NOMO-1 treated with DMSO at 0.1 percent for 48 hours (cell line): ENCODE results near the gene ARL4C.
"Not testable (repeated sequence)": the region's sequence is repeated elsewhere in the genome, so short reads cannot be mapped to it uniquely, and the experiment has no call there.

Source experiments
- DNase-seq: peaks from one replicate; lab custom pipeline; 2025; ENCODE audit not compliant: unreplicated experiment; lab: John Stamatoyannopoulos, UW

The ARL4C gene

DNA sequence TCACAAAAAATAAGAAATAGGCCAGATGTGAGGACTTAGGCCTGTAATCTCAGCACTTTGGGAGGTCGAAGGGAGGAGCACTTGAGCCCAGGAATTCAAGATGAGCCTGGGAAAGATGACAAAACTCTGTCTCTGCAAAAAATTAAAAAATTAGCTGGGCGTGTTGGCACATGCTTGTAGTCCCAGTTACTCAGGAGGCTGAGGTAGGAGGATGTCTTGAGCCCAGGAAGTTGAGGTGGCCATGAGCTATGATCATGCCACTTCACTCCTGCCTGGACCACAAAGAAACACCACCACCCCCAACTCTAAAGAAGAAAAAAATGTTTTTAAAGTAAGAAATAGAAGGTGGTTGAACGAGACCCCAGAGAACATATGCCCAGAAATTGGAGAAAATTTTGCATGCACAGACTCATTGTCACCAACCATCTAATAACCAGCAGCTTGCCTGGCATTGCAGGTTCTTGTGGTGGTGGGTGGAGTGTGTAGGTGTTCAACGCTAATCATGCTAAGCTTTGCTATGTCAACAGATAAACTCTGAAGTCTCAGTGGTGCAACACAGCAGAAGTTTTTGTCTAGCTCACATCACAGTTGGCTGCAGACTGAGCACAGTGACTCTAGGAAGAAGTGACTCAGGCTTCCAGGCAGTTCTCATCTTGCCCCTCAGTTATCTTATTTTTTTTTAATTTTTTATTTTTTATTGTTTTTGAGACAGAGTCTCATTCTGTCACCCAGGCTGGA, 18.6 kb downstream of the ARL4C start:
- no peak for DNase-seq

DNA sequence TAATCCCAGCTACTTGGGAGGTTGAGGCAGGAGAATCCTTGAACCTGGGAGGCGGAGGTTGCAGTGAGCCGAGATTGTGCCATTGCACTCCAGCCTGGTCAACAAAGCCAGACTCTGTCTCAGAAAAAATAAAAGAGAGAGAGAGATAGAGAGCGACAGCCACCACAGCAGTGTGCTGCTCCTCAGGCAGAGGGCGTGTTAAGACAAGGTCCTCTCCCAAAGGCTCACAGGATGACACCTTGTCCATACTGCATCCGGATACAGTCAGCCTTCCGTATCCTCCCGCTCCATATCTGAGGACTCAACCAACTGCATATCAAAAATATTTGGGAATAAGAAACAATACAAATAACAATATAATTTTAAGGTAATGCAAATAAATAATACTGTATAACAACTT, 20.1 kb downstream of the ARL4C start:
- no peak for DNase-seq

DNA sequence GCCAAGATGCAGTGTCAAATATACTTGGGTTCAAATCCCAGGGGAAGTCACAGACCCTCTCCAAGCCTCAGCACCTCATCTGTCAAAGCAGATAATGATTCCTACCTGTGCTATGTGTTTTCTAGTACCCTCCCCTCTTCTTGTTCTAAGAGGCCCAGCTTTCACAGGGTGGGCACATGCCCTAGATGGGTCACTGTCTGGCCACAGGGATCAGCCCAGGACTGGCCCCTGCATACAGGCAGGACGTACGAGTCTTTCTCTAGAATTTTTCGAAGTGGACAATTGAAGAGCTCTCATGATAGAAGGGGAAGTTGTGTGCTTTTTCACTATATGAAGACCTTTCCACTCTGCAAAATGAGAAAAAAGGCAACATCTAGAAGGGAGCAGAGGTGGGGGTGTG, 22.2 kb downstream of the ARL4C start:
- DNase-seq: no peak

DNA sequence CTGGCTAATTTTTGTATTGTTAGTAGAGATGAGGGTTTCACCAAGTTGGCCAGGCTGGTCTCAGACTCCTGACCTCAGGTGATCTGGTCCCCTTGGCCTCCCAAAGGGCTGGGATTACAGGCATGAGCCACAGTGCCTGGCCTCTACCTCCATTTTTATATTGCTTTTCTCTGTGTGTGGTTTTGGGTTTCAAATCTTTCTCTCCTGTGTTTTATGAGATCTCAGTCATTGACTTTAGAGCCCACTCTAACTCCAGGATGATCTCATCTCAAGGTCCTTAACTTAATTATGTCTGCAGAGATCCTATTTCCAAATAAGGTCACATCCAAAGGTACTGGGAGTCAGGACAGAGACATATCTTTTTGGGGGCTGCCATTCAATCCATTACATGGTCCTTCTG, 24.7 kb downstream of the ARL4C start:
- DNase-seq: no peak

DNA sequence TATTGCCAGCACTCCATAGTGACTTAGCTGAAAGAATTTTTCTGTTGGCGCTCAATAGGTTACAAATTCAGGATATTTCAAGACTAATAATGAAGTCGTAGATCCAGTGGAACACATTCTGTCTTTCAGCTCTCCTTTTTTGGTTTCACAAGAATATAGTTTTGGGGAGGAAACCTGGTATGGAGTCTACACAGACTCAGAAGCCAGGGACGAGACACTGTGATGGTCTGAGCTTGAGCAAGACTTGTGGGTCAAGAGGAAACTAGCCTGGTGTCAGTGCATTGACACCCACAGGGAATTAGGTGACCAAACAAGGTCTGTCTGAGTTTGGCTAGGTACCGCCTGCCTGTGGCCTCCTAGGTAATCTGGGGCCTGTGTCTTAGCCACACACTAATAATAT, 26.9 kb downstream of the ARL4C start:
- no peak for DNase-seq

DNA sequence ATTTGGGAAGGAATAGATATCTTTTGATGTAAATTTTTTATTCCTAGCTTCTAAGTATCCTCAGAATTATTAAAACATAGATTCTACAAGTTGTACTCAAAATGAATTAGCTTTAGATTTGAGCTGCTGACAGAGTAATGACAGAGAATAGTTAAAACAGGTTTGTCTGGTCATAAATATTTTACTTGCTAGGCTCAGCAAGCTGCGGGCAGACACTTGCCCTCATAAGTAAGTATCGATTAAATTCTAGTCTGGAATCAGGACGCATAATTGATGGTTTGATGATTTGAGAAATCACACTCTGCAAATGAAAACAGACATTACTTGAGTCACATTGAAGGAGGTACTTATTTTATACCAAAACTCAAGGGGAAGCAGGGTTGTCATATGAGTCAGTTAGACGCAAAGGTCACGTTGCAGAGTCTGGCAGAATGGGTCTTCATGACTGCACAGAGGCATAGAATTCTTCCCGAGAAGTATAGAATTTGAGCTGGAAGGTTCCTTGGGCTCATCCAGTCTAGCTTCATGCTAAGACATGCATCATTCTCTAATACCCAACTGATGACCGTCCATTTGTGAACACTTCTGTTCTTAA, 27.5 kb downstream of the ARL4C start:
- DNase-seq: no peak

DNA sequence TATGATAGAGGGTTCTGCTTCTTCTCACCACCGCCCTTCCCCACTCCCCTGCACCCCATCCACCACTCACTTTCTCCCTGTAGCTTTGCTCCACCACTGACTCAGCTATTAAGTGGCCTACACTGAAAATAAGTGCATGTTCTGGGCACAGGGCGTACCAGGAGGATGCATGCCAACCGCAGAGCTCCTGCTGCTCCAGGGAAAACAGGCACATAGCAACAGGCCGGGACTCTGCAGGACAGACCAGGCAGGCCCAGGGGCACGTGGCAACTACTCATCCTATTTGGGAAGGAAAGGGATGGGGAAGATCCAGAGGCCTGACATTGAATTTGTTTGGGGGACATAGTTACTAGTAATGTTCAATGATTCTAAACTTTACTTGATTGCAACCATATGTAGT, 28.4 kb downstream of the ARL4C start:
- DNase-seq: no peak

DNA sequence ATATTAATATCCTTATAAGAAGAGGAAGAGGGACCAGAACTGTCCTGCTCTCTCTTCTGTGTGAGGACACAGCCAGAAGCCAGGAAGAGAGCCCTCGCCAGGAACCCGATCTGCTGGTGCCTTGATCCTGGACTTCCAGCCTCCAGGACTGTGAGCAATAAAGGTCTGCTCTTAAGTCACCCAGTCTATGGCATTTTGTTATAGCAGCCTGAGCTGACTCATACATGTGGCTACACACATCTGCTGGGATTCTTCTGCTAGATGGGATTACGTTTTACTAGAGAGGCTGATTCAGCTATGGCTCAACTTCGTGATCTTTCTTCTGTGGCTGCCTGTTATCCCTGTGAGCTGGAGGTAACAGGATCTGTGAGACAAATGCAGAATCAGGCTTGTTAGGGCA, 29.6 kb downstream of the ARL4C start:
- no peak for DNase-seq

DNA sequence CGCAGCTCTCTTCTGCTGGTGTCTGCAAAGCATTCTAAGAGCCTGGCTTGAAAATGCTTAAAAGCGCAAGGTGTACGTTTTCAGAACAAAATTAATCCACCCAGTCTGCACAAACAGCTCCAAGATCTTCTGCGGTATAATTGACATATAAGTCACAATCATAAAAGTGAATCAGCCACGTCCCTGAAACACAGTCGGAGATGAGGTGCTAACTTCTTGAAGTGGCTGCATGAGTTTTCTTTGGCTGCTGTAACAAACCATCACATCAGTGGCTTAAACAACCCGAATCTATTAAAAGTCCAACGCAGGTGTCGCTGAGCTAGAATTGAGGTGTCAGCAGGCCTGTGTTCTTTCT, 32.6 kb downstream of the ARL4C start:
- DNase-seq: no peak

DNA sequence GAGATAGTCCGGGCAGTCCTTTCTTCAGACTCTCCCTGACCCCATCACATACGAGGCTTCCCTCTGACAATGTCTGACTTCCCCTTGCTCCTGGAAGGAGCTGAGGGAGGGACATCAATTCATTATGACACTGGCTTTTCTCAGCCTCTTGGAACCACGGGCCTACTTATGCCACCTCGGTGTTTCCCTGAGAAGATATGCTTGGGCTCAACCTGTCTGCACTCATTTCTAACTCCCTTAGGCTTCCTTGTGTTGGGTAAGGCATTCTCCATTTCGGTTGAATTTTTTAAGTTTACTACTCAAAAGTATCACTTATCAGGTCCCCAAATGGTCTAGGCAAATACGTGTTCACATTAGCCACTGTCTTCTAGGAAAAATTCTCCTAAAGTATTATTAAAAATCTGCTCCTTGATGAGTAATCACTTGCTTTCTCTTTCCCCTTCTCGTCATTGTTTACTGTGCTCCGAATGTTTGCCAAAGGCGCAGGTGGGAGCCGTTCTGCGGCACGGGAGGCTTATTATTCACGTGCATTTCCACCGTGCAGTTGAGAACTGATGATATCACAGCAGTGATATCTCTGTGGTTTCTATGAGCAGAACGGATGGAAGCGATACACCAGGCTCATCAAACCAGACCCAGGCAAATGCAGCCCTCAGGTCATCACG, 33.1 kb downstream of the ARL4C start:
- no peak for DNase-seq

DNA sequence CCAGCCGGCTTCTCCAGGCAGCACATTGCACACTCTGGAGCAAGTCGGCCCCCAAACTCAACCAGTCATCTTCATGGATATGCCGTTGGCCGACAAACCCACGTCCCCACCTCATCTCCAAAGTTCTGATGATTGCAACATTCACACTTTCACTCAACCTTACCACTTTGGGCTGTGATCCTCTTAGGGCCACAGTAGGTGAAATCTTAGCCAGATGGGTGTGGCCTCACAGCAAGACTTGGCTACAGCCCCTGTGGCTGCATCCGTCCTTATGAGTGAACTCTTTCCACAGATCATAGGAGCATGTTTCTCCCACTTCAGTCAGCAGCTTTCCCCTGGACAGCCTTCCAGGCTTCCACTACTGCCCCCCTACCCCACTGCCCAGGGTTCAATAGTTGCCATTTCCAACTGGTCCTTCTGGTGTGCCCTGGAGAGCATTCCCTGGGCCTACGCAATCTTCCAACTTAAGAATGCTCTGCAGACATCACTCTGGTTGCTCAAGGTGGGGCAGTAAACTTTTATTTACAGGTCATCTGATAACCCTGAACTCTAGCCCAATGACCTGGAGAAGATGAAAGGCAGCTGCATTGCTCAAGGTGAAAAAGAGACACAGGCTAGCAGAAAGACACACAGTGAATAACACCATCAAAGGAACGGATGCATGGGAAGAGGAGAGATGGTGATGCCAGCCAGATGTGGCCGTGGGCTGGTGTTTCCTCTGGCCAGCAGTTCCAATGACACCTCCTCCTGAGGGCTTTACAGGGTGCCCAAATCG, 34.5 kb downstream of the ARL4C start:
- DNase-seq: no peak

DNA sequence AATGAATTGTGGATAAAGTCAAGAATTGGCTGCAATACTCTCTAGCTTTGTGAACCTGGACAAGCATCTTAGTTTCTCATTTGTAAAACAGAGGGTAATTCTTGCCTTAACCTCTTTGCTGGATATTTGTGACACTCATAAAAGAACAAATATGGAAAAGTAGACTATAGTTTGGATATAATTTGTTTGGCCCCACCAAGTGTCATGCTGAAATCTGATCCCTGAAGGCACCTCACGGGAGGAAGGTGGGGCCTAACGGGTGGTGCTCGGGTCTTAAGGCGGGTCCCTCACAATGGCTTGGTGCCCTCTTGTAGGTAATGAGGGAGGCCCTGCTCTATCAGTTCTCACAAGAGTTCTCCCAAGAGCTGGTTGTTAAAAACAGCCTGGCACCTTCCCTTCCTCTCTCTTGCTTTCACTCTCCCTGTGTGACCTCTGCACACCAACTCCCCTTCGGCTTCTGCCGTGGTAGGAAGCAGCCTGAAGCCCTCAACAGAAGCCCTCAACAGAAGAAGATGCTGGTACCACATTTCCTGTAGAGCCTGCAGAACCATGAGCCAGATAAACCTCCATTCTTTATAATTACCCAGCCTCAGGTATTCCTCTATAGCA, 37.4 kb downstream of the ARL4C start:
- no peak for DNase-seq

DNA sequence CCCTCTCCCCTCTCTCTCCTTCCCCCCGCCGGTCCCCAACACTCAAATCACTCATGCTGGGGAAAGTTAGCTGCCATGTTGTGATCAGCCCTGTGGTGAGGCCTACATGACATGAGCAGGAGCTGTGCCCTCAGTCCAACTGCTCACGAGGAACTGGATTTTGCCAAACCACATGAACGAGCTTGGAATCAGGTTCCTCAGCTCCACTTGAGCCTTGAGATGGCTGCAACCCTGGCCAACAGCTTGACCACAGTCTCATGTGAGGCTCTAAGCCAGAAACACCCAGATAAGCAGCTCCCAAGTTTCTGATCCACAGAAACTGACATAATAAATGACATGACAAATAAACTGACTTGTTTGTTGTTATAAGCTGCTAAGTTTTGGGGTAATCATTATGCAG, 38.4 kb downstream of the ARL4C start:
- DNase-seq: no peak

DNA sequence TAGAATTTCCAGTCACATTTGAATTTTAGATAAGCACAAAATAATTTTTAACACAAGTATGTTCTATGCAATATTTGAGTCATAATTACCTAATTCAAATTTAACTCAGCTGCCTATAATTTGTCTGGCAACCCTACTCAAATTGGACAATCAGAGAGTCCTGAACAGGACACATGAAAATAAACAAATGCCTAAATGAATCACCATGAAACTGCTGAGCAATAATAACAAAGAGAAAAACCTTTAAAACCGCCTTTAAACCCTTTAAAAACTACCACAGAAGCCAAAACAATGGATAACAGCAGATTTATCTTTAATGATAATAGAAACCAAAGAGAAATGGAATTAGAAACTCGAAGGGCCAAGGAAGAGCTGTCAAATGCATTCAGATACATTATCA, 39.5 kb downstream of the ARL4C start:
- DNase-seq: no peak

DNA sequence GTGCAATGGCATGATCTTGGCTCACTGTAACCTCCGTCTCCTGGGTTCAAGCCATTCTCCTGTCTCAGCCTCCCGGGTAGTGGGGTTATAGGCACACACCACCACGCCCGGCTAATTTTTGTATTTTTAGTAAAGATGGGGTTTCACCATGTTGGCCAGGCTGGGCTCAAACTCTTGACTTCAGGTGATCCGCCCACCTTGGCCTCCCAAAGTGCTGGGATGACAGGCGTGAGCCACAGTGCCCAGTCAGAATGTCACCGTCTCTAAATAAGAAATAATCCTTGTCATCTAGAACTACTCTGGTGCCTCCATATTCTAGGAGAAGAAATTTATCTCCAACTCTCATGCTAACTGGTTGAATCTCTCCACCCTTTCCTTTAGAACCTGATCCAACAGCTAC, 41.6 kb downstream of the ARL4C start:
- not testable (repeated sequence) for DNase-seq

DNA sequence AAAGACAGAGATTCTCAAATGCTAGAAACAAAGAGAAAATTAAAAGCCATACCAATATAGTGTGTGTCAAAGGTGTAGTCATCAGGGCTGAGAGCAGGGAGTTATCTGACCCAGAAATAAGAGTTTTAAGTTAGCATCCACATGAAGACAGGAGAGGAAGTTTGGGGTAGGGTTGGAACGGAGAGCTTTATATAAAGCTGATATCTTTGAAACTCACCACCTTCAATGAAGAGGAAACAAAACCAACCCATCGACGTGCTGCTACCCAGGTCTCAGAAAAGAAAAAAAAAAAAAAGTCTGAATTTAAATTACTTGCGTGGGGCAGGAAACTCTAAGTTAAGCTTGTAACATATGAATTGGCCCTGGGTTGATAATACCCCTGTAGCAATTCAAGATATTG, 42.4 kb downstream of the ARL4C start:
- peak; percentile 5 for DNase-seq

DNA sequence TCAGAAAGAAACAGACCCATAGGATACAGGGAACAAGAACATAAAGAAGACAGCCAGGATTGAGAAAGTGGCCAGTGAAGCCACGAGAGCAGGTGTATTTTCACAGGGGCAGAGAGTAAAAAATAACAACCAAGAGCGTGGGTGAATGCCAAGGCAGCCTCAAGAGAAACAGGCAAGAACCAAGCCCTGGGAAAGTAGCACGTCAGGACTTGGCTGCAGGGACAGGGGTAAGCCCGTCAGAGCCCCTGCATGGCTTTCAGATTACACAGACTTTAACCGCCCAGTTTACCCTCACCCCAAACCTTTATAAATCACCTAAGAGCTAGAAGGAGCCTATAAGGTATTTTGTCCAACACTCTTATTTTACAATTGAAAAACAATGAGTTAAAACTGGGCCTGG, 43.7 kb downstream of the ARL4C start:
- no peak for DNase-seq

DNA sequence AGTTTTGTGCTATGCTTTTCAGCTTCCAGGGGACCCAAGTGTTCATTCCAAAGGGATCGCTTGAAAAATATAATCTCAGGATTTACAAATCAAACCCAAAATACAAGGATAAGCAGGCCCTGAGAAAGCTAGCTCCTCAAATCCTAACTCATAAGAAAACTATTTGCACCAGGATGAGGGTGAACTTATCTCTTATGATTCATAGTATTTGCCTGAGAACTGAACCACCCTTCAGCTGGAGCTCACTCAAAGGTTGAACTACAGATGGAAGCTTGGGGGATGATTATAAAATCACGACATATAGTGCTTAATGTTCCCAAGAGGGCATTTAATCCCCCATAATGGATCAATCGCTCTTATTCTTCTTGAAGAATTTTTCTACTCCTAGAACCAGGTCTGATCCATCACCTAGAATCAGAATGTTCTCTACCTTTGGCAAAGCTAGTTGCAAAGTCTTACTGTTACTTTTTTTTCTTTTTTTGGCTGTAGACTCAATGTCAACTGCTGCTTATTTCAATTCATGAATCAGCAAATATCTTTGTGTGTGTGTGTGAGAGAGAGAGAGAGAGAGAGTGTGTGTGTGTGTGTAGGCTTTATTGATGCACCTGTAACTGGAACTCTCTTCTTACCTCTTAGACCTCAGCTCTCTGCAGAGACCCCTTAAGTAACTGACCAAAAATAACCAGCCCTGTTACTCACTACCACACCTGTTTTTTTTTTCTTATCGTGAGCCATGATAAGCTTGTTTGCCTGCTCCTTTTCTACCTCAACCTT, 44.8 kb downstream of the ARL4C start:
- DNase-seq: no peak

DNA sequence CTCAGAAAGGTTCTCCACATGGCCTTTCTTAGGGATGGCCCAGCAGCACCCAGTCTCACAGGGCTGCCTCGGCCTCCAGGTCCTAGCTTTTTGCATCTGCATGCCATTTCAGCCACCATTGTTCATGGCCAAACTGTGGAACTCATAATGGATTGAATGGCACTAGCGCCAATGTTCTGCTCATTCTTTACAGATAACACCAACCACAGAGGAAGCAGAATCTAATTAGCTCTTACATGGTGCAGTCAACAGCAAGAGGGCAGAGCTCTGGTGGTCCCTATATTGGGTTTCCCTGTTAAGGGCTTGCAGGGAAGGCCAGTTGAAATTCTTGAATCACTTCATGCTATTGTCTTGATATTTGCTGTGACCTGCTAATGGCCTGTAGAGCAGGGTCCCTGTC, 45.6 kb downstream of the ARL4C start:
- no peak for DNase-seq

DNA sequence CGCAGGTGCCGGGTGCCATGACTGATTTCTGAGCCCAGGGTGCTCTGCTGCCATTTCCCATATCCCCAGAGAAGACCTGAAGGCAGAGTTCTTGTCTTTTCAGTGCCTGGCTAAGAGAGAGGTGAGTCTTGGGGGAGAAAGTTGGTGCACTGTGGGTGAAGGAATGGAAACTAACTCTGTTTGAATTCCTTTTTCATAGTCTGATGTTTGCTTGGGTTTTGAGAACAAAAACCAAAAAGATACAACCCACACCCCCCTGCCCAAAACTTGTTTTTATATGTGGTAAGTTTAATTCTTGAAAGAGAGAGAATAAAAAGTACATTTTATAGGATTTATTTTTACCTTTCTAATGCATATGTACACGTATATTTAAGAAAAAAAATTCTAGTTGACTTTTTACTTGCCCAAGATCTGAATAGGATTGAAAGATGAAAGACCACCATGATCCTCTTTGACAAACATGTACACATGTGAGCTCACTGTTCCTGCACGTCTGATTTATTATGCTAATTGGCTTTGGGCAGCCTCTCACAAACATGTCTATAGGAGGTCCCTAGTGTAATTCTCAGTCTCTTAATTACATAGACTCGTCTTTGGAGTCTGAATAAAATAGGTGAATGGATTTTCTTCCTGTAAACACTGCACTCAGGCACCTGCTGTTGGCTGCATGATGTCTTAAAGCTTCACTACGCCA, 46.3 kb downstream of the ARL4C start:
- no peak for DNase-seq
